Kidney (tissue), 14 donors: ENCODE data around the gene LTF. TPM values are rescaled to one million over a fixed set of nuclear protein-coding genes. Genes with fewer than 3 reads are reported as not detected.

Source experiments
- DNase-seq, 5 donors: peaks; one replicate each; pipeline ENCODE4 v3.0.0-alpha.2; 2013 to 2020
- FAIRE-seq: peaks from 2 replicates; lab custom pipeline; 2012; peaks lifted over from hg19 to GRCh38; lab: Jason Lieb, UNC
- H3K27ac ChIP-seq, 2 donors: one replicate each; pipeline ENCODE4 v1.7.0; 2013; ENCODE audit warnings: low read depth in 2 of 2, low read length in 2 of 2, inconsistent platforms in 1 of 2
- H3K27me3 ChIP-seq: one replicate; pipeline ENCODE4 v1.7.1; 2013; ENCODE audit warnings: low read length, inconsistent platforms; ENCODE audit not compliant: control insufficient read depth, insufficient read depth
- H3K36me3 ChIP-seq, 3 donors: one replicate each; pipeline versions ENCODE4 v1.7.0 to v1.7.1; 2013; ENCODE audit warnings: low read length in 3 of 3, control low read depth in 1 of 3, inconsistent platforms in 1 of 3; ENCODE audit not compliant: insufficient read depth in 3 of 3, control insufficient read depth in 2 of 3
- H3K4me1 ChIP-seq, 3 donors: one replicate each; pipeline versions ENCODE4 v1.7.0 to v1.7.1; 2013; ENCODE audit warnings: low read length in 3 of 3, inconsistent platforms in 1 of 3, low read depth in 1 of 3; ENCODE audit not compliant: control insufficient read depth in 2 of 3, insufficient read depth in 2 of 3
- H3K4me3 ChIP-seq, 3 donors: one replicate each; pipeline versions ENCODE4 v1.7.0 to v1.8.1; 2013; ENCODE audit warnings: low read length in 3 of 3, control low read depth in 1 of 3, inconsistent platforms in 1 of 3
- H3K9ac ChIP-seq, 3 donors: one replicate each; pipeline versions ENCODE4 v1.7.0 to v1.7.1; 2013; ENCODE audit warnings: low read length in 3 of 3, control low read depth in 1 of 3, inconsistent platforms in 1 of 3
- H3K9me3 ChIP-seq, 3 donors: one replicate each; pipeline versions ENCODE4 v1.7.0 to v1.7.1; 2013; ENCODE audit warnings: low read length in 3 of 3, control low read depth in 1 of 3, inconsistent platforms in 1 of 3; ENCODE audit not compliant: control insufficient read depth in 2 of 3, insufficient read depth in 1 of 3
- intact Hi-C: fragments of 100-400 bp; cut with DNase I; formaldehyde crosslinking; loops from one replicate; pipeline ENCODE4 v1.11.1; 2022
- polyA plus RNA-seq: library from polyadenylated mRNA; stranded (reverse); fragments of 350-450 nt; fragmentation: Illumina TruSeq; extraction: RNeasy Lipid Tissue Mini Kit (QIAGEN cat#74804); gene quantifications from one replicate; pipeline ENCODE4 v1.2.3, GENCODE V29; 2014; ENCODE audit warnings: low read depth, low replicate concordance; ENCODE audit not compliant: insufficient read depth
- total RNA-seq: library from RNA; stranded (reverse); fragmentation: NEBNext Ultra II Directional; extraction: Animal tissue kit (Norgen Biotek cat#: 25700); gene quantifications from one replicate; pipeline ENCODE4 v1.2.1, GENCODE V29; 2021
- TF ChIP-seq, protein P1 (sequence below): IDR thresholded peaks from 3 replicates; pipeline ENCODE4 v1.5.1; 2012; ENCODE audit warnings: mild to moderate bottlenecking, moderate library complexity, borderline replicate concordance; ENCODE audit not compliant: insufficient read depth; ENCODE audit errors: extremely low read depth
- donor health status: control.
- donor health status: control.
- donor health status: control.
- donor health status: control.
- donor health status: control.
- donor health status: DM: yes; HTN: yes; CAD: no.
- donor health status: Normal renal cell carcinoma (clear cell type).

Gene LTF
- total and polyA plus RNA-seq, 2 donors from 2014 or later = 34.7 to 1,823 TPM

DNA sequence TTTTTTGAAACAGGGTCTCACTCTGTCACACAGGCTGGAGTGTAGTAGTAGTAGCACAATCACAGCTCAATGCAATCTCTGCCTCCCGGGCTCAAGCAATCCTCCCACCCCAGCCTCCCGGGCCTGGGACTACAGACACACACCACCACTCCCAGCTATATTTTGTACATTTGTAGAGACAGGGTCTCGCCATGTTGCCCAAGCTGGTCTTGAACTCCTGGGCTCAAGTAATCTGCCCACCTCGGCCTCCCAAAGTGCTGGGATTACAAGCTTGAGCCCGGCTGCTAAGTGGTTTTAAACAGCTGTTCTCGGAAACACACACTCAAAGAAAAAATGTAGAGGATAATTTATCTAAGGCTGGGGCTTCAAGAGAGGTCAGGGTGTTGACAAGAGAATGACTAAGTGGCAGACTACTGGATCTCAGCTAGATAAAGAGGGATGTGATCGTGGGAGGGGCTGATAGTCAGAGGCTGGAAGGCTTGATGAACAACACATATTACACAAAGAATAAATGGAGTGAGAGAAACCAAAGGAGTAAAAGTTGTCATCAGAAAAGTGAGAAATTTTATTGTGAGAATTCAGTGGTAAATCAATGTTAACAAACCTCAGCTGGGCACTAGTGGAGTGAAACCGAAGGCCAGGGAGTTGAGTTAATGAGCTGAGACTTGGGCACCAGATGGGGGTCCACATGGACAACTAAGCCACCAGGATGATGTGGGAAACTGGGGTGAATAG is 64.5 kb downstream of the LTF start:
- FAIRE-seq (no peak), DNase-seq (peak in 2 of 5 donors; percentile 22 to 56)
- no peaks in the 10 kb centered on the region for H3K9me3 ChIP-seq
- H3K4me3 ChIP-seq = no peak overlapping the region
- H3K36me3 ChIP-seq = no peaks in the 10 kb centered on the region
- TF ChIP-seq, protein P1, sequence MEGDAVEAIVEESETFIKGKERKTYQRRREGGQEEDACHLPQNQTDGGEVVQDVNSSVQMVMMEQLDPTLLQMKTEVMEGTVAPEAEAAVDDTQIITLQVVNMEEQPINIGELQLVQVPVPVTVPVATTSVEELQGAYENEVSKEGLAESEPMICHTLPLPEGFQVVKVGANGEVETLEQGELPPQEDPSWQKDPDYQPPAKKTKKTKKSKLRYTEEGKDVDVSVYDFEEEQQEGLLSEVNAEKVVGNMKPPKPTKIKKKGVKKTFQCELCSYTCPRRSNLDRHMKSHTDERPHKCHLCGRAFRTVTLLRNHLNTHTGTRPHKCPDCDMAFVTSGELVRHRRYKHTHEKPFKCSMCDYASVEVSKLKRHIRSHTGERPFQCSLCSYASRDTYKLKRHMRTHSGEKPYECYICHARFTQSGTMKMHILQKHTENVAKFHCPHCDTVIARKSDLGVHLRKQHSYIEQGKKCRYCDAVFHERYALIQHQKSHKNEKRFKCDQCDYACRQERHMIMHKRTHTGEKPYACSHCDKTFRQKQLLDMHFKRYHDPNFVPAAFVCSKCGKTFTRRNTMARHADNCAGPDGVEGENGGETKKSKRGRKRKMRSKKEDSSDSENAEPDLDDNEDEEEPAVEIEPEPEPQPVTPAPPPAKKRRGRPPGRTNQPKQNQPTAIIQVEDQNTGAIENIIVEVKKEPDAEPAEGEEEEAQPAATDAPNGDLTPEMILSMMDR = no peak
- H3K27me3 ChIP-seq = no peaks in the 10 kb centered on the region
- no peak overlapping the region for H3K27ac ChIP-seq
- H3K4me1 ChIP-seq = peaks cover 0 to 6% (median 0%) of the 10 kb centered on the region in 3 donors
- intact Hi-C loops = no loop called here
- H3K9ac ChIP-seq = no peak overlapping the region

GRCh38 chr3:46399557-46399956 is 65.1 kb downstream of the LTF start:
- Histone ChIP-seq H3K27me3 (no peaks in the 10 kb centered on the region), H3K4me1 (peaks cover 0 to under 1% (median 0%) of the 10 kb centered on the region in 3 donors), H3K36me3 (no peaks in the 10 kb centered on the region), H3K9me3 (no peaks in the 10 kb centered on the region), H3K4me3 (no peak overlapping the region), H3K9ac (no peak overlapping the region), H3K27ac (no peak overlapping the region)
- intact Hi-C loops = no loop called here
- FAIRE-seq (no peak), DNase-seq (no peak)
- TF ChIP-seq, protein P1 = no peak

GRCh38 chr3:46399098-46399497 is 65.6 kb downstream of the LTF start:
- Histone ChIP-seq H3K4me1 (no peaks in the 10 kb centered on the region), H3K27ac (no peak overlapping the region)
- intact Hi-C loops = no loop called here

More at GRCh38 chr3:46399098-46399497, 65.6 kb downstream of the LTF start:
- no peaks in the 10 kb centered on the region for H3K27me3 ChIP-seq
- no peaks in the 10 kb centered on the region for H3K9me3 ChIP-seq
- TF ChIP-seq, protein P1 = no peak
- H3K4me3 ChIP-seq = no peak overlapping the region
- H3K36me3 ChIP-seq = no peaks in the 10 kb centered on the region
- FAIRE-seq (no peak), DNase-seq (no peak)
- no peak overlapping the region for H3K9ac ChIP-seq
